ENCODE results near the gene NEGR1. TPM values are rescaled to one million over a fixed set of nuclear protein-coding genes. Genes with fewer than 3 reads are reported as not detected.

NEGR1 gene
- total RNA-seq, 1 experiment from 2014 or later: 2.9 TPM

GRCh38 chr1:71850936-71851335 lies 431.4 kb downstream of the NEGR1 start:
- no peaks in the 10 kb centered on the region for H3K36me3 Mint-ChIP-seq
- TF ChIP-seq JUN (CRISPR knock-in tag; IDR thresholded peaks at IDR 0.05) (no peak), ZMAT4 (CRISPR knock-in tag; IDR thresholded peaks at IDR 0.05) (no peak)
- no peaks in the 10 kb centered on the region for H3K9me3 Mint-ChIP-seq
- DNase-seq (ENCODE audit: low spot score) (no peak), ATAC-seq (no peak)
- no peaks in the 10 kb centered on the region for H3K4me1 Mint-ChIP-seq
- ChIA-PET CTCF (no interaction called here), POLR2A (no interaction called here)
- H3K27ac Mint-ChIP-seq: no peak overlapping the region
- H3K27me3 Mint-ChIP-seq (ENCODE audit: low read depth): no peaks in the 10 kb centered on the region
- H3K4me3 Mint-ChIP-seq: no peak overlapping the region

GRCh38 chr1:71850515-71850914 lies 431.8 kb downstream of the NEGR1 start:
- Mint-ChIP-seq H3K27me3 (ENCODE audit: low read depth) (no peaks in the 10 kb centered on the region), H3K36me3 (no peaks in the 10 kb centered on the region), H3K9me3 (no peaks in the 10 kb centered on the region), H3K4me3 (no peak overlapping the region), H3K27ac (no peak overlapping the region), H3K4me1 (no peaks in the 10 kb centered on the region)
- DNase-seq (ENCODE audit: low spot score) (no peak), ATAC-seq (no peak)
- ChIA-PET CTCF (no interaction called here), POLR2A (no interaction called here)
- TF ChIP-seq ZNF416 (CRISPR knock-in tag; IDR thresholded peaks at IDR 0.05): no peak
- no peak for TF ChIP-seq NR3C1 (CRISPR knock-in tag; conservative IDR thresholded peaks at IDR 0.05; ENCODE audit: low read depth)
- TF ChIP-seq ZNF671 (CRISPR knock-in tag; IDR thresholded peaks at IDR 0.05): no peak
- TF ChIP-seq, protein P1, sequence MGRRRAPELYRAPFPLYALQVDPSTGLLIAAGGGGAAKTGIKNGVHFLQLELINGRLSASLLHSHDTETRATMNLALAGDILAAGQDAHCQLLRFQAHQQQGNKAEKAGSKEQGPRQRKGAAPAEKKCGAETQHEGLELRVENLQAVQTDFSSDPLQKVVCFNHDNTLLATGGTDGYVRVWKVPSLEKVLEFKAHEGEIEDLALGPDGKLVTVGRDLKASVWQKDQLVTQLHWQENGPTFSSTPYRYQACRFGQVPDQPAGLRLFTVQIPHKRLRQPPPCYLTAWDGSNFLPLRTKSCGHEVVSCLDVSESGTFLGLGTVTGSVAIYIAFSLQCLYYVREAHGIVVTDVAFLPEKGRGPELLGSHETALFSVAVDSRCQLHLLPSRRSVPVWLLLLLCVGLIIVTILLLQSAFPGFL (CRISPR knock-in tag; IDR thresholded peaks at IDR 0.05; ENCODE audit: borderline replicate concordance): no peak
- TF ChIP-seq SP1 (CRISPR knock-in tag; conservative IDR thresholded peaks at IDR 0.05): no peak
- TF ChIP-seq HMGXB4 (CRISPR knock-in tag; IDR thresholded peaks at IDR 0.05): no peak
- no peak for TF ChIP-seq EMX1 (CRISPR knock-in tag; IDR thresholded peaks at IDR 0.05)
- no peak for TF ChIP-seq USF2 (CRISPR knock-in tag; IDR thresholded peaks at IDR 0.05)
- no peak for TF ChIP-seq TP53 (CRISPR knock-in tag; IDR thresholded peaks at IDR 0.05)
- TF ChIP-seq, protein P2, sequence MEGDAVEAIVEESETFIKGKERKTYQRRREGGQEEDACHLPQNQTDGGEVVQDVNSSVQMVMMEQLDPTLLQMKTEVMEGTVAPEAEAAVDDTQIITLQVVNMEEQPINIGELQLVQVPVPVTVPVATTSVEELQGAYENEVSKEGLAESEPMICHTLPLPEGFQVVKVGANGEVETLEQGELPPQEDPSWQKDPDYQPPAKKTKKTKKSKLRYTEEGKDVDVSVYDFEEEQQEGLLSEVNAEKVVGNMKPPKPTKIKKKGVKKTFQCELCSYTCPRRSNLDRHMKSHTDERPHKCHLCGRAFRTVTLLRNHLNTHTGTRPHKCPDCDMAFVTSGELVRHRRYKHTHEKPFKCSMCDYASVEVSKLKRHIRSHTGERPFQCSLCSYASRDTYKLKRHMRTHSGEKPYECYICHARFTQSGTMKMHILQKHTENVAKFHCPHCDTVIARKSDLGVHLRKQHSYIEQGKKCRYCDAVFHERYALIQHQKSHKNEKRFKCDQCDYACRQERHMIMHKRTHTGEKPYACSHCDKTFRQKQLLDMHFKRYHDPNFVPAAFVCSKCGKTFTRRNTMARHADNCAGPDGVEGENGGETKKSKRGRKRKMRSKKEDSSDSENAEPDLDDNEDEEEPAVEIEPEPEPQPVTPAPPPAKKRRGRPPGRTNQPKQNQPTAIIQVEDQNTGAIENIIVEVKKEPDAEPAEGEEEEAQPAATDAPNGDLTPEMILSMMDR (IDR thresholded peaks at IDR 0.05): no peak

DNA sequence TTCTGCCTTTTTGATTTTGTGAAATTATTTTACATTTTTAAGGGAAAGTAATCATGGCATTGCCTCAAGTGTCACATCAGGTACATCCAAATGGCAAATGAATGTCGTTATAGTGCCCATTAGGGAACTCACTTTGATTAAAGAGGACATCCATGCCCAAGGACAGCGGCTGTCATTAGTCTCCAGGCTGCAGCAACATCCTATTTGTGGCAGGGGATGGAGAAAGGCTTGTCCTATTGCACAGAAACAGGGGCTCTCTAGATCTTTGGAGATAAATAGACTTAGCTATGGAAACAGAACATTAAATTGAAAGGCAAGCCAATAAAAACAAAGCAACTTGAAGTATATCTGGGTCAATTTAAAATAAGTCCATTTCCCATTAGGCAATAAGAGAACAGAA lies 439.3 kb downstream of the NEGR1 start:
- H3K4me3 Mint-ChIP-seq: no peak overlapping the region
- TF ChIP-seq ZNF121 (CRISPR knock-in tag; IDR thresholded peaks at IDR 0.05): no peak
- TF ChIP-seq STAT6 (CRISPR knock-in tag; conservative IDR thresholded peaks at IDR 0.05; ENCODE audit: low read depth): no peak
- no peak for TF ChIP-seq ZNF425 (CRISPR knock-in tag; conservative IDR thresholded peaks at IDR 0.05)
- no peak for TF ChIP-seq JAZF1 (CRISPR knock-in tag; IDR thresholded peaks at IDR 0.05)
- TF ChIP-seq JUN (CRISPR knock-in tag; IDR thresholded peaks at IDR 0.05): no peak
- TF ChIP-seq, protein P3, sequence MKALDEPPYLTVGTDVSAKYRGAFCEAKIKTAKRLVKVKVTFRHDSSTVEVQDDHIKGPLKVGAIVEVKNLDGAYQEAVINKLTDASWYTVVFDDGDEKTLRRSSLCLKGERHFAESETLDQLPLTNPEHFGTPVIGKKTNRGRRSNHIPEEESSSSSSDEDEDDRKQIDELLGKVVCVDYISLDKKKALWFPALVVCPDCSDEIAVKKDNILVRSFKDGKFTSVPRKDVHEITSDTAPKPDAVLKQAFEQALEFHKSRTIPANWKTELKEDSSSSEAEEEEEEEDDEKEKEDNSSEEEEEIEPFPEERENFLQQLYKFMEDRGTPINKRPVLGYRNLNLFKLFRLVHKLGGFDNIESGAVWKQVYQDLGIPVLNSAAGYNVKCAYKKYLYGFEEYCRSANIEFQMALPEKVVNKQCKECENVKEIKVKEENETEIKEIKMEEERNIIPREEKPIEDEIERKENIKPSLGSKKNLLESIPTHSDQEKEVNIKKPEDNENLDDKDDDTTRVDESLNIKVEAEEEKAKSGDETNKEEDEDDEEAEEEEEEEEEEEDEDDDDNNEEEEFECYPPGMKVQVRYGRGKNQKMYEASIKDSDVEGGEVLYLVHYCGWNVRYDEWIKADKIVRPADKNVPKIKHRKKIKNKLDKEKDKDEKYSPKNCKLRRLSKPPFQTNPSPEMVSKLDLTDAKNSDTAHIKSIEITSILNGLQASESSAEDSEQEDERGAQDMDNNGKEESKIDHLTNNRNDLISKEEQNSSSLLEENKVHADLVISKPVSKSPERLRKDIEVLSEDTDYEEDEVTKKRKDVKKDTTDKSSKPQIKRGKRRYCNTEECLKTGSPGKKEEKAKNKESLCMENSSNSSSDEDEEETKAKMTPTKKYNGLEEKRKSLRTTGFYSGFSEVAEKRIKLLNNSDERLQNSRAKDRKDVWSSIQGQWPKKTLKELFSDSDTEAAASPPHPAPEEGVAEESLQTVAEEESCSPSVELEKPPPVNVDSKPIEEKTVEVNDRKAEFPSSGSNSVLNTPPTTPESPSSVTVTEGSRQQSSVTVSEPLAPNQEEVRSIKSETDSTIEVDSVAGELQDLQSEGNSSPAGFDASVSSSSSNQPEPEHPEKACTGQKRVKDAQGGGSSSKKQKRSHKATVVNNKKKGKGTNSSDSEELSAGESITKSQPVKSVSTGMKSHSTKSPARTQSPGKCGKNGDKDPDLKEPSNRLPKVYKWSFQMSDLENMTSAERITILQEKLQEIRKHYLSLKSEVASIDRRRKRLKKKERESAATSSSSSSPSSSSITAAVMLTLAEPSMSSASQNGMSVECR (CRISPR knock-in tag; IDR thresholded peaks at IDR 0.05; ENCODE audit: borderline replicate concordance): no peak

More for the DNA sequence above, 439.3 kb downstream of the NEGR1 start:
- no peak overlapping the region for H3K27ac Mint-ChIP-seq
- DNase-seq (ENCODE audit: low spot score) (no peak), ATAC-seq (no peak)
- POLR2A ChIA-PET: no interaction called here
- no peaks in the 10 kb centered on the region for H3K36me3 Mint-ChIP-seq
- H3K9me3 Mint-ChIP-seq: no peaks in the 10 kb centered on the region
- H3K4me1 Mint-ChIP-seq: no peaks in the 10 kb centered on the region
- H3K27me3 Mint-ChIP-seq (ENCODE audit: low read depth): no peaks in the 10 kb centered on the region
- CTCF ChIA-PET: no interaction called here
